OCI-LY1 (cell line): ENCODE measurements around the gene THRSP.

Experiments used
- H2AFZ ChIP-seq: fragments of 200-600 bp; sonication (generic), shearing (Covaris generic); 2 replicates; pipeline ENCODE4 v1.6.0; 2014; ENCODE audit warnings: antibody characterized with exemption, mild to moderate bottlenecking, low read length
- H3F3A ChIP-seq: fragments of 200-600 bp; sonication (generic), shearing (Covaris generic); 2 replicates; pipeline ENCODE4 v1.6.0; 2014; ENCODE audit warnings: mild to moderate bottlenecking, antibody characterized with exemption, low read length, moderate library complexity; ENCODE audit not compliant: insufficient read depth
- H3K27ac ChIP-seq: fragments of 200-600 bp; sonication (generic); 2 replicates; pipeline ENCODE4 v1.5.1; 2014; ENCODE audit warnings: low read length, mixed run types, mild to moderate bottlenecking, low read depth; ENCODE audit not compliant: poor library complexity, severe bottlenecking
- H3K27me3 ChIP-seq: fragments of 200-600 bp; sonication (generic); 2 replicates; pipeline ENCODE4 v1.6.0; 2014; ENCODE audit warnings: antibody characterized with exemption, mild to moderate bottlenecking, low read length, moderate library complexity; ENCODE audit not compliant: insufficient read depth
- H3K36me3 ChIP-seq: fragments of 200-600 bp; sonication (generic); 2 replicates; pipeline ENCODE4 v1.6.1; 2014; ENCODE audit warnings: mild to moderate bottlenecking, antibody characterized with exemption, low read length, moderate library complexity, mixed read lengths; ENCODE audit not compliant: insufficient read depth
- H3K4me1 ChIP-seq: fragments of 200-600 bp; sonication (generic); 2 replicates; pipeline ENCODE4 v1.5.1; 2014; ENCODE audit warnings: mild to moderate bottlenecking, low read length, moderate library complexity; ENCODE audit not compliant: insufficient read depth, severe bottlenecking
- H3K4me2 ChIP-seq: fragments of 200-600 bp; sonication (generic), shearing (Covaris generic); 2 replicates; pipeline ENCODE4 v1.6.1; 2014; ENCODE audit warnings: low read length
- H3K4me3 ChIP-seq: fragments of 200-600 bp; sonication (generic); 2 replicates; pipeline ENCODE4 v1.5.1; 2014; ENCODE audit warnings: low read length, low read depth, mild to moderate bottlenecking, mixed read lengths; ENCODE audit not compliant: poor library complexity, severe bottlenecking
- H3K79me2 ChIP-seq: fragments of 200-600 bp; shearing (Covaris generic); 2 replicates; pipeline ENCODE4 v1.6.1; 2016; ENCODE audit warnings: mixed run types, low read length, mixed read lengths; ENCODE audit not compliant: insufficient read depth
- H3K9ac ChIP-seq: fragments of 200-600 bp; sonication (generic), shearing (Covaris generic); 2 replicates; pipeline ENCODE4 v1.6.1; 2014; ENCODE audit warnings: mild to moderate bottlenecking, low read length, mixed read lengths
- H3K9me2 ChIP-seq: fragments of 200-600 bp; sonication (generic), shearing (Covaris generic); 2 replicates; pipeline ENCODE4 v1.6.1; 2014; ENCODE audit warnings: low read depth, mild to moderate bottlenecking, low read length, mixed read lengths
- H3K9me3 ChIP-seq: fragments of 200-600 bp; shearing (Covaris generic); 2 replicates; pipeline ENCODE4 v1.6.1; 2014; ENCODE audit warnings: low read length, mixed read lengths
- H4K20me1 ChIP-seq: fragments of 200-600 bp; sonication (generic), shearing (Covaris generic); 2 replicates; pipeline ENCODE4 v1.6.0; 2016; ENCODE audit warnings: mild to moderate bottlenecking, low read length; ENCODE audit not compliant: insufficient read depth
- EZH2 ChIP-seq: fragments of 200-600 bp; sonication (generic), shearing (Covaris generic); IDR thresholded peaks from 2 replicates; pipeline ENCODE4 v1.8.0; 2017; ENCODE audit warnings: borderline replicate concordance, mixed run types, mild to moderate bottlenecking, antibody characterized with exemption, low read length, moderate library complexity, mixed read lengths
- TF ChIP-seq, protein P1 (sequence below): fragments of 200-600 bp; sonication (generic), shearing (Covaris generic); IDR thresholded peaks from 2 replicates; pipeline ENCODE4 v1.5.1; 2017; ENCODE audit warnings: mild to moderate bottlenecking, antibody characterized with exemption, low read length, moderate library complexity, mixed read lengths

THRSP gene

GRCh38 chr11:78110351-78110750 is 46.7 kb downstream of the THRSP start:
- H3K9me3 ChIP-seq = no peaks in the 10 kb centered on the region
- no peak overlapping the region for H3K4me2 ChIP-seq
- no peaks in the 10 kb centered on the region for H3K27me3 ChIP-seq
- no peak for TF ChIP-seq EZH2
- TF ChIP-seq, protein P1, sequence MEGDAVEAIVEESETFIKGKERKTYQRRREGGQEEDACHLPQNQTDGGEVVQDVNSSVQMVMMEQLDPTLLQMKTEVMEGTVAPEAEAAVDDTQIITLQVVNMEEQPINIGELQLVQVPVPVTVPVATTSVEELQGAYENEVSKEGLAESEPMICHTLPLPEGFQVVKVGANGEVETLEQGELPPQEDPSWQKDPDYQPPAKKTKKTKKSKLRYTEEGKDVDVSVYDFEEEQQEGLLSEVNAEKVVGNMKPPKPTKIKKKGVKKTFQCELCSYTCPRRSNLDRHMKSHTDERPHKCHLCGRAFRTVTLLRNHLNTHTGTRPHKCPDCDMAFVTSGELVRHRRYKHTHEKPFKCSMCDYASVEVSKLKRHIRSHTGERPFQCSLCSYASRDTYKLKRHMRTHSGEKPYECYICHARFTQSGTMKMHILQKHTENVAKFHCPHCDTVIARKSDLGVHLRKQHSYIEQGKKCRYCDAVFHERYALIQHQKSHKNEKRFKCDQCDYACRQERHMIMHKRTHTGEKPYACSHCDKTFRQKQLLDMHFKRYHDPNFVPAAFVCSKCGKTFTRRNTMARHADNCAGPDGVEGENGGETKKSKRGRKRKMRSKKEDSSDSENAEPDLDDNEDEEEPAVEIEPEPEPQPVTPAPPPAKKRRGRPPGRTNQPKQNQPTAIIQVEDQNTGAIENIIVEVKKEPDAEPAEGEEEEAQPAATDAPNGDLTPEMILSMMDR = no peak
- H3K36me3 ChIP-seq = peaks cover 55% of the 10 kb centered on the region
- H3K27ac ChIP-seq = no peak overlapping the region
- no peaks in the 10 kb centered on the region for H3F3A ChIP-seq
- H3K4me1 ChIP-seq = no peaks in the 10 kb centered on the region
- H4K20me1 ChIP-seq = no peaks in the 10 kb centered on the region
- no peak overlapping the region for H3K9ac ChIP-seq
- no peak overlapping the region for H2AFZ ChIP-seq
- H3K79me2 ChIP-seq = no peaks in the 10 kb centered on the region
- H3K9me2 ChIP-seq = no peaks in the 10 kb centered on the region
- H3K4me3 ChIP-seq = no peak overlapping the region

GRCh38 chr11:78110830-78111229 is 47.2 kb downstream of the THRSP start:
- no peak overlapping the region for H3K27ac ChIP-seq
- no peaks in the 10 kb centered on the region for H3F3A ChIP-seq
- no peak for TF ChIP-seq EZH2
- no peak overlapping the region for H3K9ac ChIP-seq
- H3K79me2 ChIP-seq = no peaks in the 10 kb centered on the region
- no peak overlapping the region for H2AFZ ChIP-seq
- H3K27me3 ChIP-seq = no peaks in the 10 kb centered on the region
- H3K36me3 ChIP-seq = peaks cover 54% of the 10 kb centered on the region
- H3K4me2 ChIP-seq = no peak overlapping the region
- H4K20me1 ChIP-seq = no peaks in the 10 kb centered on the region
- no peaks in the 10 kb centered on the region for H3K4me1 ChIP-seq
- no peak overlapping the region for H3K4me3 ChIP-seq
- no peaks in the 10 kb centered on the region for H3K9me2 ChIP-seq
- H3K9me3 ChIP-seq = no peaks in the 10 kb centered on the region

- H4K20me1 ChIP-seq = no peaks in the 10 kb centered on the region
- no peak overlapping the region for H3K4me2 ChIP-seq
- no peak overlapping the region for H3K27ac ChIP-seq
- H3K9ac ChIP-seq = no peak overlapping the region
- no peaks in the 10 kb centered on the region for H3K79me2 ChIP-seq
- no peaks in the 10 kb centered on the region for H3K4me1 ChIP-seq
- no peaks in the 10 kb centered on the region for H3K9me3 ChIP-seq
- no peak overlapping the region for H2AFZ ChIP-seq
- no peaks in the 10 kb centered on the region for H3K9me2 ChIP-seq
- H3K4me3 ChIP-seq = no peak overlapping the region
- H3F3A ChIP-seq = no peaks in the 10 kb centered on the region
- TF ChIP-seq, protein P1 = no peak
- H3K27me3 ChIP-seq = no peaks in the 10 kb centered on the region
- H3K36me3 ChIP-seq = peaks cover 52% of the 10 kb centered on the region
Measured at GRCh38 chr11:78111298-78111697, 47.6 kb downstream of the THRSP start.

DNA sequence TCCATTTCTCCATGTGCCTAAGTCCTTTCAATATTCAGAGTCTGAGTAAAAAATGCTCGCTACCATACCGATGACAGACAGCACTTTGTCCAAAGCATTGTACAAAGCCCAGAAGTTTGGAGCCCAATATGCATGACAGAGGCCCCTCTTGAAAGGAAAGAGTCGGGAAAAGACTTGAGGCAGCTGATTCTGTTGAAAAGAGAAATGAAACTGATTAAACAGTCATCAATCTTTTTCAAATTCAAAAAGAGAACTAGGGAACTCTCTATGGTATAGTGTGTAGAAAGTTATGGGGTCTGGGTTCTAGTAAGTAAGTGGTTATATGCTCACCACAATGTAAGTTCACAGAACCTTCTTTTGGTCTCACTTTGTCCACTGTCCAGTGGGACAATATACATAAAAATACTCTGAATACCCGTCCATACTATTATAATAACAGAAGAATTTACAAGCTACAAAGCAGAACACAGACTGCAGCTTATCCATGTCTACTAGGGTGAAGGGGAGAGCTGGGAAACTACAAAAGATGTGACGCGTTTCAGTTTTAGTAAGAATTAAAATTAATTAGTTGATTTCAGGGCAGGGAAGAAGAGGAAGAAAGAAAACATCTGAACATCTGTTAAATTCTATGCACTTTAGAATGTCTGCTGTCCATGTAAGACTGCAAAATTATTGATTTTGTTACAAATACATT is 49.1 kb downstream of the THRSP start:
- H3K27me3 ChIP-seq = no peaks in the 10 kb centered on the region
- no peaks in the 10 kb centered on the region for H3K79me2 ChIP-seq
- no peaks in the 10 kb centered on the region for H3K9me3 ChIP-seq
- no peak overlapping the region for H3K4me2 ChIP-seq
- H3K9me2 ChIP-seq = no peaks in the 10 kb centered on the region
- no peaks in the 10 kb centered on the region for H3K4me1 ChIP-seq
- peaks cover 50% of the 10 kb centered on the region for H3K36me3 ChIP-seq
- no peaks in the 10 kb centered on the region for H4K20me1 ChIP-seq
- no peak overlapping the region for H3K9ac ChIP-seq
- no peak overlapping the region for H3K27ac ChIP-seq
- no peak overlapping the region for H2AFZ ChIP-seq
- no peaks in the 10 kb centered on the region for H3F3A ChIP-seq
- TF ChIP-seq, protein P1 = no peak
- no peak for TF ChIP-seq EZH2
- no peak overlapping the region for H3K4me3 ChIP-seq
